Liver (tissue), 9 donors: ENCODE data around the gene ZNF423. TPM values are rescaled to one million over a fixed set of nuclear protein-coding genes. Genes with fewer than 3 reads are reported as not detected.

ENCODE experiments used
- DNase-seq: peaks from one replicate; pipeline ENCODE4 v3.0.0-alpha.2; 2017; ENCODE audit warnings: low spot score
- H3K27ac ChIP-seq, 2 donors: one replicate each; pipeline ENCODE4 v1.7.0; 2013; ENCODE audit warnings: inconsistent platforms in 2 of 2, low read length in 2 of 2, control low read depth in 1 of 2, low read depth in 1 of 2, mild to moderate bottlenecking in 1 of 2
- H3K27me3 ChIP-seq, 4 donors: one replicate each; pipeline versions ENCODE4 v1.6.1 to v1.7.0; 2013; ENCODE audit warnings: low read length in 3 of 4, inconsistent platforms in 1 of 4, mild to moderate bottlenecking in 1 of 4, moderate library complexity in 1 of 4; ENCODE audit not compliant: control insufficient read depth in 4 of 4, insufficient read depth in 4 of 4
- H3K36me3 ChIP-seq, 4 donors: one replicate each; pipeline versions ENCODE4 v1.6.1 to v1.7.0; 2013; ENCODE audit warnings: low read length in 3 of 4, mild to moderate bottlenecking in 3 of 4, low read depth in 1 of 4, moderate library complexity in 1 of 4; ENCODE audit not compliant: control insufficient read depth in 4 of 4, insufficient read depth in 3 of 4
- H3K4me1 ChIP-seq, 4 donors: one replicate each; pipeline versions ENCODE4 v1.6.1 to v1.7.0; 2013; ENCODE audit warnings: low read length in 3 of 4, mild to moderate bottlenecking in 3 of 4, moderate library complexity in 1 of 4; ENCODE audit not compliant: control insufficient read depth in 4 of 4, insufficient read depth in 4 of 4
- H3K4me3 ChIP-seq, 3 donors: one replicate each; pipeline versions ENCODE4 v1.6.1 to v1.7.0; 2013; ENCODE audit warnings: low read length in 3 of 3, control low read depth in 1 of 3, low read depth in 1 of 3, mild to moderate bottlenecking in 1 of 3
- H3K9ac ChIP-seq, 2 donors: one replicate each; pipeline ENCODE4 v1.7.0; 2013; ENCODE audit warnings: low read length in 2 of 2, mild to moderate bottlenecking in 2 of 2, moderate library complexity in 2 of 2, control low read depth in 1 of 2, low read depth in 1 of 2
- H3K9me3 ChIP-seq, 4 donors: one replicate each; pipeline versions ENCODE4 v1.6.1 to v1.7.0; 2013; ENCODE audit warnings: low read length in 3 of 4; ENCODE audit not compliant: control insufficient read depth in 4 of 4
- CTCF ChIP-seq: fragments of 150-350 bp; IDR thresholded peaks from 2 replicates; pipeline ENCODE4 v1.5.1; 2017; ENCODE audit warnings: improper control_type of control experiment, low read depth, low read length; ENCODE audit not compliant: missing input control
- EGR1 ChIP-seq, 2 donors: IDR thresholded peaks; 2 replicates each; pipeline ENCODE4 v1.6.1; 2016 to 2018; ENCODE audit warnings: antibody characterized with exemption in 2 of 2, low read depth in 2 of 2
- FOXA1 ChIP-seq: IDR thresholded peaks from 2 replicates; pipeline ENCODE4 v1.6.1; 2016; ENCODE audit warnings: antibody characterized with exemption
- FOXA2 ChIP-seq: IDR thresholded peaks from 2 replicates; pipeline ENCODE4 v1.6.1; 2016; ENCODE audit warnings: antibody characterized with exemption
- HNF4G ChIP-seq: IDR thresholded peaks from 2 replicates; pipeline ENCODE4 v1.6.1; 2016; ENCODE audit warnings: antibody characterized with exemption
- JUND ChIP-seq, 2 donors: IDR thresholded peaks; 2 replicates each; pipeline ENCODE4 v1.6.1; 2016; ENCODE audit warnings: antibody characterized with exemption in 2 of 2
- MAX ChIP-seq: IDR thresholded peaks from 2 replicates; pipeline ENCODE4 v1.6.1; 2016; ENCODE audit warnings: antibody characterized with exemption
- NR2F2 ChIP-seq: IDR thresholded peaks from 2 replicates; pipeline ENCODE4 v1.6.1; 2016; ENCODE audit warnings: antibody characterized with exemption
- RAD21 ChIP-seq, 2 donors: IDR thresholded peaks; 2 replicates each; pipeline ENCODE4 v1.6.1; 2016; ENCODE audit warnings: antibody characterized with exemption in 2 of 2, mild to moderate bottlenecking in 2 of 2
- REST ChIP-seq: IDR thresholded peaks from 2 replicates; pipeline ENCODE4 v1.6.1; 2016; ENCODE audit warnings: antibody characterized with exemption, mild to moderate bottlenecking
- RXRA ChIP-seq, 2 donors: IDR thresholded peaks; 2 replicates each; pipeline ENCODE4 v1.6.1; 2017 to 2018; ENCODE audit warnings: antibody characterized with exemption in 2 of 2, mild to moderate bottlenecking in 1 of 2
- TAF1 ChIP-seq: conservative IDR thresholded peaks from 2 replicates; pipeline ENCODE4 v1.6.1; 2016; ENCODE audit warnings: antibody characterized with exemption, mild to moderate bottlenecking
- WGBS: extraction: QIAGEN DNeasy Blood & Tissue Kit; methylation state at CpG from one replicate; pipeline ENCODE4 v1.1.7; 2013; 5-methylcytosine and 5-hydroxymethylcytosine counted together
- polyA plus RNA-seq, 2 donors: library from polyadenylated mRNA; stranded (reverse) in 1 of 2; unstranded in 1 of 2; fragments of 200-250 nt in 1 of 2; fragments of >200 nt in 1 of 2; fragmentation: Nextera tagmentation in 1 of 2; extraction: Ambion mirVana in 1 of 2; gene quantifications; one replicate each; pipeline versions ENCODE4 v1.2.1 to v1.2.3, GENCODE V29; 2013 to 2015
- total RNA-seq, 2 donors: library from RNA; depleted of rRNA; stranded (reverse); fragments of >200 nt; gene quantifications; one replicate each; pipeline ENCODE4 v1.2.3, GENCODE V29; 2014
- TF ChIP-seq, protein P1 (sequence below): IDR thresholded peaks from 2 replicates; pipeline ENCODE4 v1.6.1; 2016; ENCODE audit warnings: antibody characterized with exemption
- donor health status: healthy.
- donor health status: healthy.
- donor health status: healthy.
- donor health status: healthy.
- donor health status: healthy.

The ZNF423 gene
- total and polyA plus RNA-seq, 4 donors, result 0.24 to 1.6 (median 0.39) TPM

DNA sequence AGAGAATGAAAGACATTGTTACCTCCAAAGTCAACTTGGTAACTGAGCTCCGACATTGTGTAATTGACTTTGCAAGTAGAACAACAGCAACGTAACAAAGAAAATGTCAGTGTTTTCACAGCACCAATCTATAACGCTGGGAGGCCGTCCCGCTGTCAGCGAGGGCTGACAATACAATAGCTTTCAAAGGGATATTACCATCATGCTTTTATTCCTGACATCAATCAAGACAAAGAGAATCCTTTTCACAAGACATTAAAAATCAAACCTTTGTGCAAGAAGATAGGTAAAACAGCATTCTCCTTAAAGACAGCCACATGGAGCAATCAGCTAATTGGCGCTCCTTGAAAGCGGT, 6.2 kb downstream of the ZNF423 start (continued):
- TF ChIP-seq REST (no peak), EGR1 (IDR thresholded peaks at IDR 0.05; ENCODE audit: low read depth in 2 of 2) (no peak), FOXA1 (no peak)
- TF ChIP-seq, protein P1, sequence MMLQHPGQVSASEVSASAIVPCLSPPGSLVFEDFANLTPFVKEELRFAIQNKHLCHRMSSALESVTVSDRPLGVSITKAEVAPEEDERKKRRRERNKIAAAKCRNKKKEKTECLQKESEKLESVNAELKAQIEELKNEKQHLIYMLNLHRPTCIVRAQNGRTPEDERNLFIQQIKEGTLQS, result no peak

DNA sequence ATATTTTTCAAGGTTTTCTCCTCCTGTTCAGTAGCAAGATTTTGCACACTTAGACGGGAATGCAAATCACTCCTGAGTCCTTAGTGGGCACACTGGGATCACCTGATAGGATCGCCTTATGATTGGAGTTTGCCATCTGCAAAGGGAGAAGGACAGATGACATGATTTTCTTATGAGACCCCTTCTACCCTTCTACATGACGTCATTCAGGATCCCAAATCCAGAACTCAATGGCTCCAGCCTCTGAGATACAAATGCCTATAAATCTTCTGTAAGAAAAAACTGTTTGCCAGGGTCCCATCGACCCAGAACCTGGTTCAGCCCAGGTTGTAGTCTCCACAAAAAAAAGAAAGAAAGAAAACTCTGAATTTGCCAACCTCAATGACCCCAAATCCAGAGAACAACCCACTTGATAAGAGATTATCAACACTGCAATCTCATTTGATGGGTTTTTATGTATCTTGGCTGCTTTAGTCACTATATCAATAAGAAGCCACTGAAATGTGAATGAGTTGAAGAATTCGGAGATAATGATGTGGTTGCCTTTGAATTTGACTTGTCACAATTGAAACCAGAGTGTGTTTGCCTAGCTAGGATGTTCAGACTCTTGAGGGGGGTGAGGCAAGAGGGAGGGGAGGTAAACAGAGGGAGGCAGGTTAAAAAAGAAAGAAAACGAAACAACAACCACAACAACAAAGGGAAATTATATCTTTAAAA, 6.7 kb downstream of the ZNF423 start:
- 64% methylated on average over 6 of the region's 6 CpGs for WGBS
- DNase-seq, result no peak
- H3K27me3 ChIP-seq, result peaks cover 0 to 4% (median under 1%) of the 10 kb centered on the region in 4 donors
- no peak overlapping the region for H3K27ac ChIP-seq
- TF ChIP-seq RAD21 (IDR thresholded peaks at IDR 0.05) (no peak), HNF4G (no peak), MAX (no peak), CTCF (no peak)
- H3K4me1 ChIP-seq, result peaks cover 0 to 9% (median 3%) of the 10 kb centered on the region in 4 donors
- H3K36me3 ChIP-seq, result no peaks in the 10 kb centered on the region
- no peak overlapping the region for H3K9ac ChIP-seq
- no peak overlapping the region for H3K4me3 ChIP-seq
- H3K9me3 ChIP-seq, result no peaks in the 10 kb centered on the region

GRCh38 chr16:49848530-49848929, 7.4 kb downstream of the ZNF423 start:
- H3K4me1 ChIP-seq, result peaks cover 0 to 7% (median 3%) of the 10 kb centered on the region in 4 donors
- DNase-seq, result no peak
- peaks cover 0 to 4% (median under 1%) of the 10 kb centered on the region in 4 donors for H3K27me3 ChIP-seq
- H3K27ac ChIP-seq, result no peak overlapping the region
- H3K9ac ChIP-seq, result no peak overlapping the region
- 92% methylated on average over 8 of the region's 8 CpGs for WGBS
- H3K4me3 ChIP-seq, result no peak overlapping the region
- TF ChIP-seq RXRA (IDR thresholded peaks at IDR 0.05) (no peak), FOXA1 (no peak), FOXA2 (no peak), TAF1 (no peak), NR2F2 (no peak), JUND (IDR thresholded peaks at IDR 0.05) (no peak)
- no peaks in the 10 kb centered on the region for H3K9me3 ChIP-seq
- H3K36me3 ChIP-seq, result no peaks in the 10 kb centered on the region
